Stimulated activated CD4-positive, alpha-beta T cell treated with anti-CD3 and anti-CD28 coated beads, Interleukin-2, amount 100 ng/mL, for 4 hours (primary cell): ENCODE measurements around the gene PGS1.

ENCODE experiments used
- DNase-seq: peaks from one replicate; pipeline ENCODE4 v3.0.0-alpha.2; 2020; ENCODE audit warnings: low read depth

PGS1 gene

DNA sequence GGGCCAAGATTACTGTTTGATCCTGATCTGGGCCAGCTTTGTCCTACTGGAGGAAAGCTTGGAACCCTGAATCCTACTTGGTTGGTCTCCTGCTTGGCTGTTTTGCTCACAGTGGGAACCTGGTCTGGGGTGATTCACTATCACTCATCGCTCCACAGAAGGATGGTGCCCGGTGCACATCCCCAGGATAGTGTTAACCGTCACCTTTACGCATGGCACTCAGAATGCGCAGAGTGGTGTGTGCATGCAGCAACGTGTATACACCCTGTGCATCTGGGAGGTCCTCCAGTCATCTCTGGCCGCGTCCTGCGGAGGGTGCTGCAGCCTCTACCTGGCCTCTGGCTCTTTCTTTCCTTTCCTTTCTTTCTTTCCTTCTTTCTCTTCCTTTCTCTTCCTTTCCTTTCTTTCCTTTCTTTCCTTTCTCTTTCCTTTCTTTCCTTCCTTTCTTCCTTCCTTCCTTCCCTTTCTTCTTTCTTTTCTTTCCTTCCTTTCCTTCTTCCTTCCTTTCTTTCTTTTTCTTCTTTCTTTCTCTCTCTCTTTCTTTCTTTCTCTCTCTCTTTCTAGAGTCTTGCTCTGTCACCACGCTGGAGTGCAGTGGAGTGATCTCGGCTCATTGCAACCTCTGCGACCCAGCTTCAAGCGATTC lies 31.7 kb upstream of the PGS1 start:
- no peak for DNase-seq

DNA sequence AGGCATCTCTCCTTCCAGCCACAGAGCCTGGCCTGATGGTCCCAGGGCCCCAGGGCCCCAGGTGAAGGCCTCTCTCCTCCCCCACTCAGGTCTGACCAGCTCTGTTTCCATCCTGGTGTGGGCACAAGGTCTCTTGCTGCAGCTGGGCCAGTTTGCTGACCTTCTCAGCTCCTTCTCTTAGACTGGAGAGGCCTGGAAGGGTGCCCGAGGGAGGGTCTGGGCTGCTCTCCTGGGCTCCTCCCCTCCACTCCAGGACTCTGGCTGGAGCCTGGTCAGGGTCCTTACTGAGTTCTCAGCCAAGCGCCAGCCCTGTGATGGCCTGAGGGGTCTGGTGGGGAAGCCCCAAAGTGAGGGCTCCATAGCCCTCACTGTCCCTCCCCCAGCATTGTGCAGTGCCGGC lies 31.0 kb upstream of the PGS1 start:
- no peak for DNase-seq

DNA sequence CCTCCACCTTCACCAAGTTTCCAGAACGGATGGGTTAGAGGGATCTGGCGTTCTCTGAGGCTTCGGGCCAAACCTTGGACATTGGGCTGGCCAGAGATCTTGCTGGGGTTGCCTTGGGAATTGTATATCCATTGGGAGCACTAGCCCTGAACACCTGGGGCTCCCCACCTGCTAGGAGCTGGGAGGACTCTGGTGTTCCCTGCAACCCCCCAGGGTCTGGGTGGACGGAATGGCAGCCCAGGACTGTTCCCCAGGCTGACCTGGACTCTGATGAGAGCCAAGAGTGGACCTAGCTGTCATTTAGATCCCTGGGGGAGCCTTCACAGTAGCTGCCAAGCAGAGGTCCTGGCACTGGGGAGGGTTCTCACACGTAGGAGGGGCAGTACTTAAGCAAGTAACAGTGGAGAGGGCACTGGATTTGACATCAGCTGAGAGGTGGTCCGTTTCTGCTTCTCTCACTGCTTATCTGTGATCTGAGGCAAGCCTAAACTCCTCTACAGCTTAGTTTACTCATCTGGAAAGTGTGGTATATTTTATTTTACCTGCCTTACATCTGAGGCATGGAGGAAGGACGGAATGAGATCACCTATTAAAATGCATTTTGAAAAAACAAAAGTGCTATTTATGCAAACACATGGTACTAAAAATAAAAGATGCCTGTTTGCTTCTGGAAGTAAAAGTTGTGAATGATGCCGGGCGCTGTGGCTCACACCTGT lies 30.2 kb upstream of the PGS1 start:
- DNase-seq, result no peak

DNA sequence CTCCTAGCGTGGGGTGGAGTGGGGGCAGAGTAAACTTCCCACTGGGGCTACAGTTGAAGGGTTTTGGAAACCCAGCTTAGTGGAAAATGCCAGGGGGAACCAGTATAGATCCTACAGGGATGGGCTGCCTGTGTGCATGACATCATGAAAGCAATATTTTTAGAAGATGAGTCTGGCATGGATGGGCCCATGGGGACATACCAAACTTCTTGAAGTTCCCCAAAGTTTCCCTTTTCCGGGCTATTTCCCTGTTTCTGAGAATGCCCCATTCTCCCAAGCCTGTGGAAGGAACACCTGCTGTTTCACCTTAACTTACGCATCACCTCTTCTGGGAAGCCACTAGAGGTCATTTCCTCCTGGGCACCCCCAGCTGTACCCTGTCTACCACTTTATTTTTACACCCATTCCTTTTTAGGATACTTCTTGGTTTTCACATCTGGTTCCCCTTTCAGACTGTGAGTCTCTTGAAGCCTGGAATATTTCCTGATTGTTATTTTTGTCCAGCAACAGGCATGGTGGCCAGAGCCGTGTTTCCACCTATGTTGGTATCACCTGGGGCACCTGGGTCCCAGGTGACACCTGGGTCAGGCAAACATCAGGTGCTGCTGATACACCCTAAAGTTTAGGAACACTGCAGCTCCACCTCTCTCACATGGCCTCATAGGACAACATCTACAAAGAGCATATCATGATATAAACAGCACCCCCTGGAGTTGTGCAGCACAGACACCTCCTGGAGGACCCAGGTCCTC lies 28.4 kb upstream of the PGS1 start:
- DNase-seq, result no peak

DNA sequence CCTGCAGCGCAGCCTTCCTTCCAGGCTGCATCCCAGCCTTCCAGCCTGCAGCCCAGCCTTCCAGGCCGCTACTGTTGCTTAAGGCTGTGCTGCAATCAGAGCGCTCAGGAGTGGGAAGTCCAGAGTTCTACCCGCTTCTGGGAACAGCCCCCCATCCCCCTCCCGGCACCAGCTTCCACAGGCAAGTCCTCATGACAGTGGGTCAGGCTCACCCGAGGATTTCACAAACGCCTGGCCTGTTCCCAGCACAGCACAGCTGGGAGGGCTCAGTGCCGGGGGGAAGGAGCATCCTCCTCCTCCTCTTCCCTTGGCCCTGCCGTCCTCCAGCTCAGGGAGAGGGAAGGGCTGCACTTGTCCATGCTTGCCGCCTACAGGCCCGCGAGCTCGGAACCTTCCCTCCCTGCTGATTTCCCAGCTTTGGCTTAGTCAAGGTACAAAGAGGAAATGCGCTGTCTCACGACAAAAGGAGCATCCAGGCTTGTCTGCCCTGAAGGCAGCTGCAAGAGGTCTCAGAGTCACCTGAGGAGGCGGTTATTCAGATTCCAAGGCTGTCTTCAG lies 26.9 kb upstream of the PGS1 start:
- no peak for DNase-seq

DNA sequence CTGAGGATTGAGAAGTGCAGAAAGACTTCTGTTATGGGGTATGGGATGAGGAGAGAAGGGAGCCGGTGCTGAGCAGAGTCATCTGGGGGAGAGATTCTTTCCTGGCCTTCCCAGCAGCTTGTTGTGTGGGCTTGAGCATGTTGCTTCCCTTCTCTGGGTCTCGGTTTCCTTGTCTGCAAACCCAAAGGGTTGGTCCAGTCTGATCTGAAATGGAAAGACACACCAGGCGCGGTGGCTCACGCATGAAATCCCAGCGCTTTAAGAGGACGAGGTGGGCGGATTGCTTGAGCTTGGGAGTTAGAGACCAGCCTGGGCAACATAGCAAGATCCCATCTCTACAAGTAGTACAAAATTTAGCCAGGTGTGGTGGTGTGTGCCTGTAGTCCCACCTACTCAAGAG lies 24.6 kb upstream of the PGS1 start:
- DNase-seq, result no peak

DNA sequence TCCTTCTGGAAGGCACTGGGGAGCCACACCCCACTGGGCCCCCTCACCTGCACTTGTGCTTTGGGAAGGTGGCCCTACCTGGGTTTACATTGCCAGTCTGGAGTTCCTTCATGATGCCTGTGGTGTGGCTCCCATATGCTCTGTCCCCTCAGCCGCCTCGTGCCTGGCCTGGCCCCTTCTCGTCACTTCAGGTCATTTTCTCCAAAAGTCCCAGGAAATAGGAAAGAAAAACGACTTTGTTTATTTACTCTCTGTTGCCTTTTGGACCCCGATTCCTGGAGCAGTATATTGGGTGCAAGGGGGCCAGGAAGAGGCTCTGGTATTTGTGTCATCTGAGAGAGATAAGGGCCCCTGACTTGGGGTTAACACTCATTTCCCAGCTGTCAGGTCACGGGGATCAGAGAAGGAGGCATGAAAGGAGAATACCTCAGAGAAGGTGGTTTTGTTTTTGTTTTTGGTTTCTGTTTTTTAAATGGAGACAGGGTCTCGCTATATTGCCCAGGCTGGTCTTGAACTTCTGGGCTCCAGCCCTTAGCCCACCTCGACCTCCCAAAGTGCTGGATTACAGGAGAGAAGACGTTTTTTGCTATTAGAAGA lies 23.3 kb upstream of the PGS1 start:
- no peak for DNase-seq

DNA sequence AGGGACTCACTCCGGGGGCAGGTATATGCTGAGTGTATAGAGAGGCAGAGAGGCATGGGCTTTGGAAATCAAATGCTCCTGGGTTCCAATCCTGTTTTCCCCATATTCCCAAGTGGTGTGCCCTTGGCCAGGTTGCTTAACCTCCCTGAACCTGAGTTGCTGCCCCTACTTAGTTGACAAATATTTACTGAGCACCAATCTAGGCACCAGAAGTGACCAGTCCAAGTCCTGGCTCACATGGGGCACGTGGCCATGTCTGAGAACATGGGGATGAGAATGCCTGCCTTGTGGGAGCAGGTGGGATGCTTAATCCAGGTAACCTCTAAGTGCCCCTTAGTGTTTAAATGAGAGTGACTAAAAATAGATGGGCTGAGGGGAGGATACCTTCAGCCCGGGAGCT lies 22.7 kb upstream of the PGS1 start:
- no peak for DNase-seq

DNA sequence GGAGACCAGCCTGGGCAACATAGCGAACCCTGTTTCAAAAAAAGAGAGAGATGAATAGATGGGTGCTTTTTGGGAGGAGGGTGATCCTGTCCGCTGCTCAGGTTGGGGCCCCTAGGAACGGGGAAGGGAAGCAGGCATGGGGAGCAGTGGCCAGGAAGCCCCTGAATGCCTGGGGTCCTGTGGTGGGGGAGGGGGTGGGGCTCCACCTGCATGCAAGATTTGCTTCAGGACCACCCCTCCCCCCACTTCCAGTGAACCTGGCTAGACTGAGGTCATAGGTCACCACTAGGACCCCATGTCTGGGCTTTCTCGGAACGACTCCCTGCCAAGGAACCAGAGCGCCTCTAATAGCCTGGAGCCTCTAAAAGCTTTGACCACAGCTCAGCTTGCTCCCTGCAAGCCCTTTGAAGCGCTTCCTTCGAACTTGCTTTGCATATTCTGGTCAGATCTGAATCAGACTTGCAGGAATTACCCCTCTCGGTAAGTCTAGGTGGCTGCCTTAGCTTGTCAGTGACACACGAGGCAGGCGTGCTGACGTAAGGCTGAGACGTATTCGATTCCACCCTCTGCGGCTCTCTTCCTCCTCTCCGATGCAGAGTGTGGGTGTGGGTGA lies 22.2 kb upstream of the PGS1 start:
- peak; percentile 93 for DNase-seq

DNA sequence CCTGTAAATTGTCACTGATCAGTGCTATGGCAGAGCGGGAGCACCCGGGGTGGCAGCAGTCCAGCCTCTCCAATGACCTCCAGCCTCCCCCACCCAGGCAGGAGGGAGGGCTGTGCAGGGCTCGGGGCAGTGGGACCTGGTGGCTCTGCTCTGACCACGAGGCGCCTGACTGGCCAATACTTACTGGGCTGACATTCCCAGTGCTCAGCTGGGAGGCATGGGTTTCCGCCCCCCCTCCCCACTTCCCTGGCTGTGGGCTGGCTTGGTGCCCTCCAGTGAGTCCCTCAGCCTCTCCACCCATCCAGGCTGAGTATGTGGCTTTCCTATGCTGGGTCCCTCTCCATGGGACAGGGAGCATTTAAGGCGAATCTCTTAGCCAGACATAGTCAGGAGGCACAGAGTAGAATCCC lies 21.3 kb upstream of the PGS1 start:
- no peak for DNase-seq

DNA sequence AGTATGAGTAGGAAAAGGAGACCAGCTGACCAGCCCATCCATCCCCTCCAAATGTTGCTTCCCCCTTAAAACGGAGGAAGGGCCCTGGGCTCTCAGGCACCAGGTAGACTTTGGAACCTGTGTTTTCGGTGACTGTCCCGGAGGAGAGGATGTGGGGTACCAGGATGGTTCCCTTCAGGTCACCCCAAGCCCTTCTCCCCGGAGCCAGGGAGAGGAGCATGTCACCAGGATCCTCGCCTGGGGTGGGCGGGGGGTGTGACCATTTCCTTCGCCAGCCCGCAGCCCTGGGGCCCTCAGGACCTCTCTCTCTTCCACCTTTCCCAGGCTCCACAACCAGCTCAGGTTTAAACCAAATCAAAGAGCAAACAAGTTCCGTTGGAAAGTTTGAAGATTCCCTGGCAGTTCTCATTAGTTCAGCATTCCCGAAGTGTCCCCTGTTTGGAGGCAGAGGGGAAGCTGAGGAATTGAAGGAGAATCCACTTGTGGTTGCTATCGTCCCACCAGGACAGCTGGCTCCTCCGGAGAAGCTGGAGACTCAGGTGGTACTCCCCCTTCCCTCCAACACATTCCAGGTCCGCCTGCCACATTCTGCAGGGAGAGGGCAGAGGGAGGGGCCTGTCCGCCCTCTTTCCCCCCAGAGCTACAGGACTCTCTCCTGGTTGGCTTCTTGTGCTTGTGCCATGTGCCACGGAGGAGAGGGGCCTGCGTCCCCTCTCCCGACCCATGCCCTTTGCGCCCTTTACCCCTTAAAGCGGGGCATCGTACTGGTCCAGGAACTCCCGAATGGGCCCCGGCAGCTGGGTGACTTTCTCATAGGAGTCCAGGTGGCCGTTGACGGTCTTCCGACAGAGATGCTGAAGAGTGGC lies 20.5 kb upstream of the PGS1 start:
- DNase-seq, result no peak

DNA sequence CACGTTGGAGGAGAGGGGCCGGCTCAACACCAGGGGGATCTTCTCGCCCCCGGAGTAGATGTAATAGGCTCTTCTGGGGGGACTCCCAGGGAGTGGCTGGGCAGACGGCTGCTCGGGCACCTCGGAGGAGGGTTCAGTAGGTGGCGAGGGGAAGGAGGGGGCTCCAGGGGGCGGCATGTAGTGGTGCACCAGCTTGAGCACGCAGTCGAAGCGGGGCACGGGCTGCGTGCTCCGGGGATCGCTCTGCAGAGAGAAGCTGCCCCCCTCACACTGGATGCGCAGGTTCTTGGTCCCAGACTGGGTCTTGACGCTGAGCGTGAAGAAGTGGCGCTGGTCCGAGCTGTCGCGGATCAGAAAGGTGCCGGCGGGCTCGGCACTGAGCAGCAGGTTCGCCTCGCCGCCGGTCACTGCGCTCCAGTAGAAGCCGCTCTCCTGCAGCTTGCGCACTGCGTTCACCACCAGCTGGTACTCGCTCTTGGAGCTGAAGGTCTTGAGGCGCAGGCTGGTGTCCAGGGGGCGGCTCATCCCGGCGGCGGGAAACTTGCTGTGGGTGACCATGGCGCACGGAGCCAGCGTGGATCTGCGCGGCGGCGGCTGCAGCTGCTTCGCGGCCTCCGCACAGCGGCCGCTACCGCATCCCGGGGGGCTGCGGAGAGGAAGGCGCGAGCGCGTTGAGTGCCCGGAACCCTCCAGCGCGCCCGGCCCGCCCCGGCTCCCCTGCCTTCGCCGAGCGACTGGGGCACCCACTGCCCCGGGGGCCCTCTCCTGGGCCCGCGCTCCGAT lies 19.7 kb upstream of the PGS1 start:
- DNase-seq, result no peak

DNA sequence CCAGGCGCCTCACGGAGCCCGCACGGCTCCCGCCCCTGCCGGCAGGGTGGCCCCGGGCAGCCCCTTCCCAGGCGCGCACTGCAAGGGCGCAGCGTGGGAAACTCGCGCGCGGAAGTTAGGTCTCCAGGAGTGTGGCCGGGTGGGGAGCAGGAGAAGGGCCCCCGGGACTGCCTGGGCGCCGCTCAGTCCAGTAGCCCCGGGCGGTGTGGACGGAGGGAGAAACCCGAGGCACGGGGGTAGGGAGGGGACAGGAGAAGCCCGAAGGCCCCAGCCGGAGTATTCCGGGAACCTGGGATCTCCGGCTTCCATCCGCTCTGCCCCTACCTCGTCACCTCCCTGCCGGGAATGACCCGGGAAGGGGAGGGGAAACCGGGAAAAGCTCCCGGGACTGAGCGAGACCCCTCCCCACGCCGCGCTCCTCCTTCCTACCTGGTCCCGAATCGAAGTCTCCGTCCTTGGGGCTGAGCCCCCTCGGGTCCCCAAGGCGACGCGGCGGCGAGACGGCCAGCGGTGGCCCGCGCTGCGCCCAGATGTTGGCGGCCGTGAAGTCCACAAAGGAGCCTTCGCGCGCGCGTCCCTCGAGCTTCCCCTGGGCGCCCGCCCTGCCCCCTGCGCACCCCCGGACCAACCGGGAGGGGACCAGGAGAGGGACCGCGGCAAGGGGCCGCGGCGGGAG lies 19.0 kb upstream of the PGS1 start:
- DNase-seq, result no peak

DNA sequence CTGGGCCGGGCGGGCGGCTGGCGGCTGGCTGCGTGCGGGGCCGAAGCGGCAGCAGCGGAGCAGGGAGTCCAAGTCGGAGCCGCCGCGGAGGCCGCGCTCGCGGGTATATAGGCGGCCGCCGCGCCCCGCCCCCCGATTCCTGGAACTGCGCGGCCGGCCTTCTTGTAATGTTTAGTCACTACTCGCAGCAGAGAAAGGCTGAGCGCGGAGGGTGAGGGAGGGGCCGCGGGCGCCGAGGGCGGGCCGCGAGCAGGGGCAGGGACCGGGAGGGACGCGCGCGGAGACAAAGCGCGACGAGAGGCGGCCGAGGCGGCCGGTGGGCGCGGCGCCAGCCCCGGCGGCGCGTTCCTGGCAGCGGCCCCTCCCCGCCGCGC lies 18.5 kb upstream of the PGS1 start, which contains the start of gene SOCS3:
SOCS3 (minus strand) TSS at position 81 of the 374 bp plus-strand sequence. CDS start 982 bp downstream, outside the sequence.
- peak; percentile 97 for DNase-seq

DNA sequence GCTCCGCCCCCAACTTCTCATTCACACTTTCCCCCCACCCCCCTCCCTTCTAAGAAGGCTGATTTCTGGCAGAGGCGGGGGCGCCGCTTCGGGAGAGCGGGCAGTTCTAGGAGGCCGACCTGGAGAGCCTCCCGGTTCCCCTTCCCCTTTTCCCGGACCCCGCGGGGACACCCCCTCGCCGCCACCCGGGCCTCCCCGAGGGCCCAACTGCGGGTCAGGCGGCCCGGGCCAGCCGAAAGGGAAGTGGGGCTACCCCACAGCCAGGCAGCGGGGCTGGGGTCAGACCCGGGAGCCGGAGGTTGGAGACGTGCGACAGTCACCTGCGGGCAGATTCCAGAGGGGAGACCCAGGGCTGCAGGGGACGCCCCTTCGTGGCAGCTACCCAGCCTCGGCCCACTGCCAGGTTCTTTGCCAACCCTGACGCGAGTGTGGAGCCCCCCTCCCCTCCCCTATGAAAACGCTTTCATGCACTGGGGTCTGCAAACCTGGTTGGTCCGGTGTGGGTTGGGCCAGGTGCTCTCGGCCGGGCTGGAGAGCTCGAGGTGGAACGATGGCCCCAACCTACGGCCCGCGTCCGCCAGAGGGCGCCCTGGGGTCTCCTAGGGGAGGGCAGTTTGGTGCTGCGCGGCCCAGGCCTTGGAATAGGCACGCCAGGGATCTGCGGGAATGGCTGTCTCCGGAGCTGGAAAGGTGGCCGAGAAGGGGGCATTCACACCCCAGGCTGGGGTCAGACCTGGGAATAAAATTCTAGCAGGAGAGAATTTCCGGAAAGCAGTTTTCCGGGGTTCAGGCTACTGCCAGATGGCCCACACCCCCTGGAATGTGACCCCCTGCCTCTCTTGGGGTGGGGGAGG lies 17.9 kb upstream of the PGS1 start:
- DNase-seq, result peak; percentile 84

DNA sequence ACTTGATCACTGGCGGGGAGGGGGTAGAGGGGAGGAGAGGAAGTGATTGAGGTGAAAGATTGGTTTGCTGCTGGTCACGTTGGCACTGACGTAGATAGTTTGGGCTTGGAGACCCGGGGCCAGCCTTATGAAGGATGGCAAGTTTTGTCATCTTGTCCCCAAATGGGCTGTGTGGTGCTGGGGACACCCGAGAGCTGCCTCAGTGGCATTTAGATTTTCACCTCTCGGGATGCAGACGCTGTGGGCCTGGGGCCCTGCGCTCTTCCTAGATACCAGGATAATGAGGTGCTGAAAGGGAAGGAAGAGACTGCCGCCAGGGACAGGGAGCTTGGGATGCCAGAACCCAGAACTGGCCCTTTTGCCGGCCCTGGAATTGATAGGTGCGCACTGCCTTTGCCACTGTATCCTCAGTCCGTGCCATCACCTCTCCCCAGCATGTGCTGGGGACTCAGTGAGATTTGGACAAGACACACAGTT lies 17.2 kb upstream of the PGS1 start:
- DNase-seq, result no peak

DNA sequence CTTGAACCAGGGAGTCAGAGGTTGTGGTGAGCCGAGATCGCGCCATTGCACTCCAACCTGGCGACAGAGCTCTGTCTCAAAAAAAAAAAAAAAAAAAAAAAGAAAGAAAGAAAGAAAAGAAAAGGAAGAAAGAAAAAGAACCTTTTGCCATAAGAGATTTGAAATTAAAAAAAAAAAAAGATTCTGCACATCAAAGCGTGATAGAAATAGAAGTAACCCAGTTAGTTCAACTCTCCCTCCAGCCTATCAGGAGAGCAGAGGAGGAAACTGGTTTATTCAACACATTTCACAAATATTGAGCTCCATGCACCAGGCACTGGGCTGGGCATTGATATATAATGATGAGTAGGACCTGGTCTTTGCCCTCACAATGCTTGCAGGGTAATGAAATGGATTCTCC lies 16.2 kb upstream of the PGS1 start:
- DNase-seq, result no peak

DNA sequence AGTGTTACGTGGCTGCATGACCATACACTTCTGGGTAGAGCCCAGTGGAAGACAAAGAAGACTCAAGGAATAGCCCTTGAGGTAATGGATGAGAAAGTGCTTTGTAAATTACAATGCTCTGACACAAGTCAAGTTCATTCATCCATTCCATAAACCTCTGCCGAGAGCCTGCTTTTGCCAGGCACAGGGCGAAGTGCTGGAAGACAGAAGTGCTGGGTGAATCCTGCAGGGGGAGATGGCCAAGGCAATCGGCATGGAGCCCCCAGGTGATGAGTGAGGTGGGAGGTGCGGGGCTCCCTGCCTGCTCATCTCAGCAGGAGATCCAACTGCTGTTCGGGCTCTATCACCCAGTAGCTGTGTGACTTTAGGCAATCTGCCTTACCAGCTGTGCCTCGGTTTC lies 15.8 kb upstream of the PGS1 start:
- no peak for DNase-seq
